GM23248 (cell line): ENCODE results near the gene SFT2D2. TPM values are rescaled to one million over a fixed set of nuclear protein-coding genes. Genes with fewer than 3 reads are reported as not detected.
A peak's percentile ranks its signal among the peaks of the same experiment; 100 is the strongest.

Experiments
- DNase-seq: peaks from one replicate; pipeline ENCODE4 v3.0.0-alpha.2; 2015
- H2AFZ ChIP-seq: fragments of 200-600 bp; sonication (generic); 2 replicates; pipeline ENCODE4 v1.6.1; 2016; ENCODE audit warnings: antibody characterized with exemption
- H3F3A ChIP-seq: fragments of 200-600 bp; sonication (generic); 2 replicates; pipeline ENCODE4 v1.6.1; 2016; ENCODE audit warnings: mild to moderate bottlenecking, antibody characterized with exemption, mixed run types; ENCODE audit not compliant: insufficient read depth
- H3K27ac ChIP-seq: fragments of 200-600 bp; sonication (generic); 2 replicates; pipeline ENCODE4 v1.5.1; 2016; ENCODE audit warnings: mild to moderate bottlenecking
- H3K27me3 ChIP-seq: fragments of 200-600 bp; sonication (generic); replicated peaks from 2 replicates; pipeline ENCODE4 v1.6.1; 2016; ENCODE audit warnings: mild to moderate bottlenecking; ENCODE audit not compliant: insufficient read depth
- H3K36me3 ChIP-seq: fragments of 200-600 bp; sonication (generic); 2 replicates; pipeline ENCODE4 v1.6.1; 2016; ENCODE audit warnings: low read depth, mild to moderate bottlenecking
- H3K4me1 ChIP-seq: fragments of 200-600 bp; sonication (generic); 2 replicates; pipeline ENCODE4 v1.6.1; 2016; ENCODE audit warnings: mild to moderate bottlenecking; ENCODE audit not compliant: insufficient read depth
- H3K4me2 ChIP-seq: fragments of 200-600 bp; sonication (generic); one replicate; pipeline ENCODE4 v1.6.1; 2016; ENCODE audit warnings: mild to moderate bottlenecking; ENCODE audit not compliant: unreplicated experiment
- H3K4me3 ChIP-seq: fragments of 200-600 bp; sonication (generic); 2 replicates; pipeline ENCODE4 v1.5.1; 2016; ENCODE audit warnings: mild to moderate bottlenecking
- H3K79me2 ChIP-seq: fragments of 200-600 bp; sonication (generic); 2 replicates; pipeline ENCODE4 v1.6.1; 2016; ENCODE audit warnings: mild to moderate bottlenecking; ENCODE audit not compliant: insufficient read depth
- H3K9ac ChIP-seq: fragments of 200-600 bp; sonication (generic); 2 replicates; pipeline ENCODE4 v1.6.1; 2016; ENCODE audit warnings: mild to moderate bottlenecking
- H3K9me2 ChIP-seq: fragments of 200-600 bp; sonication (generic); 2 replicates; pipeline ENCODE4 v1.6.1; 2016; ENCODE audit warnings: mixed run types, mild to moderate bottlenecking, moderate library complexity; ENCODE audit not compliant: insufficient read depth
- H3K9me3 ChIP-seq: fragments of 200-600 bp; sonication (generic); one replicate; pipeline ENCODE4 v1.6.1; 2017; ENCODE audit warnings: low read depth
- H4K20me1 ChIP-seq: fragments of 200-600 bp; sonication (generic); 2 replicates; pipeline ENCODE4 v1.6.0; 2016; ENCODE audit not compliant: insufficient read depth
- EZH2 ChIP-seq: fragments of 200-600 bp; sonication (generic); IDR thresholded peaks from 2 replicates; pipeline ENCODE4 v1.6.1; 2018; ENCODE audit warnings: antibody characterized with exemption, mild to moderate bottlenecking; ENCODE audit not compliant: insufficient read depth, poor library complexity, severe bottlenecking
- EZH2phosphoT487 ChIP-seq: fragments of 200-600 bp; sonication (generic); IDR thresholded peaks from 2 replicates; pipeline ENCODE4 v1.6.1; 2018; ENCODE audit warnings: antibody characterized with exemption, moderate library complexity, mild to moderate bottlenecking, low read depth; ENCODE audit not compliant: insufficient read depth
- whole genome bisulfite sequencing, 2 experiments: methylation state at CpG; one replicate each; pipeline ENCODE4 v1.1.6; 2015 to 2017; ENCODE audit warnings: low lambda C conversion rate in 2 of 2, low coverage in 1 of 2; ENCODE audit errors: missing lambda C conversion rate in 2 of 2; 5-methylcytosine and 5-hydroxymethylcytosine counted together
- in situ Hi-C: fragments of 300-500 bp; cut with MboI; formaldehyde crosslinking; loops from 2 replicates; pipeline ENCODE4 v1.15.0; 2020
- polyA plus RNA-seq: library from polyadenylated mRNA; unstranded; fragments of >200 nt; fragmentation: Nextera tagmentation; extraction: Ambion mirVana; gene quantifications from 2 replicates; pipeline ENCODE4 v1.2.1, GENCODE V29; 2016
- total RNA-seq: library from RNA; depleted of rRNA; stranded (reverse); fragments of >200 nt; shearing (Covaris generic); gene quantifications from 2 replicates; pipeline ENCODE4 v1.2.3, GENCODE V29; 2014

Gene SFT2D2
- total and polyA plus RNA-seq, 2 experiments from 2014 or later, result 38.4 to 54.4 TPM

DNA sequence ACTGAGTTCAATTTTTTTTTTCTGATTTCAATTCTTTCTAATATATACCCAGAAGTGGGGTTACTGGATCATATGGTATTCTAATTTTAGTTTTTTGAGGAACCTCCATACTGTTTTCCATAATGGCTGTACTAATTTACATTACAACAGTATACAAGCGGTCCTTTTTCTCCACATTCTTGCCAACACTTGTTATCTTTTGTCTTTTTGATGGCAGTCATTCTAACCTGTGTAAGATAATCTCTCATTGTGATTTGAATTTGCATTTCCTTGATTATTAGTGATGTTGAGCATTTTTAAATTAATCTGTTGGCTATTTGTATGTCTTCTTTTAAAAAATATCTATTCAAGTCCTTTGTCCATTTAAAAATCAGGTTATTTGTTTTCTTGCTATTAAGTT, 33.8 kb downstream of the SFT2D2 start:
- peaks cover 25% of the 10 kb centered on the region for H3K4me1 ChIP-seq
- TF ChIP-seq EZH2phosphoT487, result no peak
- no peak for TF ChIP-seq EZH2
- H3K79me2 ChIP-seq, result peaks cover 66% of the 10 kb centered on the region
- H2AFZ ChIP-seq, result no peak overlapping the region
- DNase-seq, result no peak
- H3K27me3 ChIP-seq, result no peaks in the 10 kb centered on the region
- H3K9me3 ChIP-seq, result no peaks in the 10 kb centered on the region
- peaks cover 8% of the 10 kb centered on the region for H3K36me3 ChIP-seq
- no peaks in the 10 kb centered on the region for H4K20me1 ChIP-seq
- no peak overlapping the region for H3K9ac ChIP-seq
- 92 to 100% methylated on average over 1 of the region's 1 CpG for WGBS, 2 experiments
- H3K9me2 ChIP-seq, result no peaks in the 10 kb centered on the region
- no peak overlapping the region for H3K4me2 ChIP-seq
- no peak overlapping the region for H3K4me3 ChIP-seq
- peaks cover 30% of the 10 kb centered on the region for H3F3A ChIP-seq
- no peak overlapping the region for H3K27ac ChIP-seq
- in situ Hi-C loops, result no loop called here

DNA sequence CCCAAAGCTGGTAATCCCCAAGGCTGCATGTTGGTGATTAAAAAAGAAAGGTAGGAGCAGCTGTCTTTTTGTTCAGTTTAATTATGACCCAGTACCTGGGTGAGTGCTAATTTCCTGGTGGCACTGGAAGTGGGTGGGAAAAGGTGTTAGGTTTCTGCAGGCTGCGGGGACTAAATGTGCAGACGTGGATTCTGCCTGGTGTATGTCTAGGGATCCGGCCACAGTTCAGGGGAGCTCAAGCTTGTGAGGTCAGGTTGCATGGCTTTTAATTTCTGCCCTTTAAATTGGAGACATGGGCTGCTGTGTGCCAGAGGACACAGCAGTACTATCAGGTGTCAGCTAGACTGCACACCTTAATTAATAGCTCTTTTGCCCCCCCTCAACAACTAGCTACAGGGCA, 34.6 kb downstream of the SFT2D2 start:
- Histone ChIP-seq H3K4me3 (no peak overlapping the region), H3K4me2 (no peak overlapping the region), H2AFZ (no peak overlapping the region), H3K27me3 (no peaks in the 10 kb centered on the region), H3K79me2 (peaks cover 63% of the 10 kb centered on the region), H3F3A (peaks cover 30% of the 10 kb centered on the region), H3K9me2 (no peaks in the 10 kb centered on the region), H3K27ac (no peak overlapping the region), H3K9me3 (no peaks in the 10 kb centered on the region), H4K20me1 (no peaks in the 10 kb centered on the region), H3K9ac (no peak overlapping the region), H3K36me3 (peaks cover 4% of the 10 kb centered on the region), H3K4me1 (peaks cover 25% of the 10 kb centered on the region)
- in situ Hi-C loops, result no loop called here
- no peak for DNase-seq
- no peak for TF ChIP-seq EZH2
- TF ChIP-seq EZH2phosphoT487, result no peak
- 98% methylated on average over 3 of the region's 3 CpGs for WGBS, 2 experiments

DNA sequence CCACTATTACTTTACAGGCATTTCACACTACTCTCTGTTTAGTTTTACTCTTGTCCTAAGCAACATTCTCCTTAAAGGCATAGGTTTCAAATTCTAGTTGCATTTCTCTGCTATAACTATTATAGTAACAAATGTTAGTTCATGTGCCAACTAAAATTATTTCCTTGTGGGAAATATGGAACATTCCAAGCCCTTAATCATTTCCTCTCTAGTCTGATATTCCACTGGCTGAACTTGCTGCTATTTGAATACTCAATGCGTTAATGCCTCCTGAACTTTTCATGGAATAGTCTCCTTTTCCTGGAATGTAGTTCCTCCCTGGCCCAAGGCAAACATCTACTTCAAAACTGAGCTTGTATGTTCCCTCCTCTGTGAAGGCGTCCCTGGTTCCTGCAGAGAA, 35.6 kb downstream of the SFT2D2 start:
- Histone ChIP-seq H3K4me1 (peaks cover 25% of the 10 kb centered on the region), H3K27ac (peak overlapping the region; percentile 39), H3F3A (peaks cover 30% of the 10 kb centered on the region), H4K20me1 (no peaks in the 10 kb centered on the region), H3K27me3 (no peaks in the 10 kb centered on the region), H3K9me2 (no peaks in the 10 kb centered on the region), H3K4me2 (peak overlapping the region; percentile 60), H2AFZ (no peak overlapping the region), H3K9ac (no peak overlapping the region; the same call in 1 of the 2 replicates), H3K36me3 (no peaks in the 10 kb centered on the region; the same call in none of the 2 replicates), H3K9me3 (no peaks in the 10 kb centered on the region), H3K4me3 (peak overlapping the region; percentile 41), H3K79me2 (peaks cover 55% of the 10 kb centered on the region)
- in situ Hi-C loops, result no loop called here
- 7 to 8% methylated on average over 2 of the region's 2 CpGs for WGBS, 2 experiments
- DNase-seq, result peak; percentile 68
- TF ChIP-seq EZH2phosphoT487 (no peak), EZH2 (no peak)

GRCh38 chr1:168263130-168263529, 37.3 kb downstream of the SFT2D2 start:
- in situ Hi-C loops, result no loop called here
- no peak overlapping the region for H2AFZ ChIP-seq
- no peak overlapping the region for H3K27ac ChIP-seq
- no peak overlapping the region for H3K9ac ChIP-seq
- H3K4me2 ChIP-seq, result no peak overlapping the region
- H3K79me2 ChIP-seq, result peaks cover 39% of the 10 kb centered on the region
- H3K4me1 ChIP-seq, result peaks cover 25% of the 10 kb centered on the region
- H3K36me3 ChIP-seq, result no peaks in the 10 kb centered on the region; the same call in 1 of the 2 replicates
- no peaks in the 10 kb centered on the region for H3K27me3 ChIP-seq
- H3K9me2 ChIP-seq, result no peaks in the 10 kb centered on the region
- DNase-seq, result no peak
- no peaks in the 10 kb centered on the region for H3K9me3 ChIP-seq
- no peak overlapping the region for H3K4me3 ChIP-seq
- peaks cover 30% of the 10 kb centered on the region for H3F3A ChIP-seq
- TF ChIP-seq EZH2phosphoT487 (no peak), EZH2 (no peak)
- WGBS, 2 experiments, result 94 to 97% methylated on average over 4 of the region's 4 CpGs
- H4K20me1 ChIP-seq, result no peaks in the 10 kb centered on the region

DNA sequence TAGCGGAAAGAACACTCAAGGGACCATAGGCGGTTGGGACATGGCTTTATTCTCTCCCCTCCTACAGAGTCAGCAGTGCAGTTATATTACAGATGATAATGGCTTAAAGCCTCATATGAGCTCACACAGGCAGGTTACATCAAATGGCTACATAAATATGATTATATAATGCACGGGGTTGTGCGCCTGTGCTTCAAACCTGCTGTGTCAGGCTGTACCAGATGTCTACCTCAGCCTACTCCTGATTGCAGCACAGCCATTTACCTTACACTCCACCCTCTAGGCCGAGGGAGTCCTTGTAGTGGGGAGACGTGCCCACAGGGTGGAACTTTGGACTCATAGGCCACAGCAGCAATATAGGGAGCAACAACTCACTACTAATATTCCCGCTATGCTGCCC, 38.5 kb downstream of the SFT2D2 start:
- peaks cover 25% of the 10 kb centered on the region for H3K4me1 ChIP-seq
- no peak overlapping the region for H2AFZ ChIP-seq
- peaks cover 32% of the 10 kb centered on the region for H3K79me2 ChIP-seq
- H3K27ac ChIP-seq, result no peak overlapping the region
- peaks cover 30% of the 10 kb centered on the region for H3F3A ChIP-seq
- no peak overlapping the region for H3K4me2 ChIP-seq
- H4K20me1 ChIP-seq, result no peaks in the 10 kb centered on the region
- in situ Hi-C loops, result no loop called here
- H3K27me3 ChIP-seq, result no peaks in the 10 kb centered on the region
- no peak overlapping the region for H3K9ac ChIP-seq
- H3K4me3 ChIP-seq, result no peak overlapping the region
- DNase-seq, result no peak
- no peak for TF ChIP-seq EZH2
- no peak for TF ChIP-seq EZH2phosphoT487
- H3K36me3 ChIP-seq, result no peaks in the 10 kb centered on the region
- no peaks in the 10 kb centered on the region for H3K9me2 ChIP-seq
- 95 to 99% methylated on average over 7 of the region's 7 CpGs for WGBS, 2 experiments
- no peaks in the 10 kb centered on the region for H3K9me3 ChIP-seq
